ENCODE measurements around the gene LYVE1.

LYVE1 gene

DNA sequence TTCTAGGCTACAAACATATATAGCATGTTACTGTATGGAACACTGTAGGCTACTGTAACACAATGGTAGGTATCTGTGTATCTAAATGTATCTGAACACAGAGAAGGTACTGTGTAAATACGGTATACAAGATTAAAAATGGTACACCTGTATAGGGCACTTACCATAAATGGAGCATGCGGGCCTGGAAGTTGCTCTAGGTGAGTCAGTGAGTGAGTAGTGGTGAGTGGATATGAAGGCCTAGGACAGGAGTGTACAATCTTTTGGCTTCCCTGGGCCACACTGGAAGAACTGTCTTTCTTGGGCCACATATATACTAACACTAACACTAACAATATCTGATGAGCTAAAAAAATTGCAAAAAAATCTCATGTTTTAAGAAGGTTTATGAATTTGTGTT is 48.8 kb downstream of the LYVE1 start:
- DNase-seq = no peak

DNA sequence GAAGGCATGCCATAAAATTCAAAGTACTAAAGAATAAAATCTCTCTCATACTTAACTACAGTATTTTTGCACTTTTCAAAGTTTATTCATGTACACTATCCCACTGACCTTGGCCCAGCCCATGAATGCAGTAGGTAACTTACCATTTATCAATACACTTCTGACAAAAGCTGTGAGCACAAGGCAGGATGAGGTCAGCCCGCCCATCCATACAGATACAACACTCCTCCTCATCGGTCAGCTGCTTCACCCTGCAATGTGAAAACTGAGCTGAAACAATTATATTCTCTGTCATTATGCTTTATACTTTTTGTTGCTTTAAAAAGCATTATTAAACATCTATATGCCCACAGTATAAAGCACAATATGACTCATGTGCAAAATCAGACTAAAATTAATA is 49.6 kb downstream of the LYVE1 start:
- no peak for DNase-seq

DNA sequence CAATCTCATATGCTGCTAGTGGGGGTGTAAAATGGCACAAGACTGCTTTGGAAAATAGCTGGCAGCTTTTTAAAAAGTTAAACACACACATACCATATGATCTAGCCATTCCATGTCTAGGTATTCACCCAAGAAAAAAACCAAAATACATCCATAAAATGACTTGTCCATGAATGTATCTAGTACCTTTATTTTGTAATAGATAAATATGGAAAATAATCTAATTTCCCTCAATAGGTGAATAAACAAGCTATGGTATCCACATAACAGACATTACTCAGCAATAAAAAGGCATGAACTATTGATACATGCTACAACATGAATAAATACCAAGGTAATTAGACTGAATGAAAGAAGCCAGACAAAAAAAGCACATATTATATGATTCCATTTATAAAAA is 50.3 kb downstream of the LYVE1 start:
- no peak for DNase-seq

DNA sequence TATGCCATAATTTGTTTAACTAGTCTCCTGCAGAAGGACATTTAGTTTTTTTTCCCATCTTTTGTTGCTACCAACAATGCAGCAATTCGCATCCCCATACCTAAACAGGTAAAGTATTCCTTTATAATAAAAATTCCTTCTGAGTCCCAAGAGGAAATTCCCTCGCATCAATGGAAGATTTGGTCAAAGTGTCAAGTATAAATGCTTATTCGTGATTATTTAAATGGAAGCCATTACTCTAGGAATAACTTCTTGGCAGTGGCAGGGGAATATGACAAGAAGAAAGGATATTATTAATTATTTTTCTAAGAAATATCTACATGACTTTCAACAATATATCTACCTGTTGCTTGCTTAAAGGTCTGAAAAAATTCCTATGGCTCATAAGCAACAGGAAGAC is 53.0 kb downstream of the LYVE1 start:
- DNase-seq = no peak

DNA sequence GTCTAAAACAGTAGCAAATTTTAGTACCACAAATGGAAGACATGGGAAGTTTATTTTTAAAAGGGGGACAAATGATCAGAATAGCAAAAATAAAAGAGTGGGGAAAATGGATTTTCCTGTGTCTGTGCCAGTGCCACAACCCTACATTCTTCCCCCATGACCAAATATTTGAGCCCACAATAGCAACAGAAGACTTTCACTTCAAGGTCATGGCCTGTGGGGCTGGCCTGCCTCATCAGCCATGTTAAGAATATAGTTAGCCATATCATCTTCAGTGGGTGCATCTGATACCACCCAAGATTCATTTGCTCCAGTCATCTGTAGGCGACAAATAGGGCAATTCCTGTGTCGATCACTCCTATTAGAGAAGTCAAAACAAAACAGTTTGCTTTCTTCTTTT is 53.8 kb downstream of the LYVE1 start:
- DNase-seq = no peak

DNA sequence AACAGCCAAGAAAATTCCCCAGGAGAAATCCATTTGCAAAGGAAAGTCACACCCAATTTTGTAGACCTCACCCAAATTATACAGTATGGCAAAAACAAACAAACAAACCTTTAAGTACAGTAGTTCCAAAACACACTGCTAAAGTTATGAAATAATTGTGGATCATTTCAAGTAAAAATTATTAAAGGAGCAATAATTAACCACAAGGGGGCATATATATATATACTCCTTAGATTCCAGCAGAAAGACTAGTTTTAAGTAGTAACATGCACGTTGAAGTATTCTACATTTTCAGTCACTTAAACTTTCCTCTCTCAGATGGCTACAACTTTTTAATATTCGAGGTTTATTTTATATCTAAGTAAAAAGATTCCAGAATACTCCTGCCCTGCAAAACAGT is 54.3 kb downstream of the LYVE1 start:
- no peak for DNase-seq

DNA sequence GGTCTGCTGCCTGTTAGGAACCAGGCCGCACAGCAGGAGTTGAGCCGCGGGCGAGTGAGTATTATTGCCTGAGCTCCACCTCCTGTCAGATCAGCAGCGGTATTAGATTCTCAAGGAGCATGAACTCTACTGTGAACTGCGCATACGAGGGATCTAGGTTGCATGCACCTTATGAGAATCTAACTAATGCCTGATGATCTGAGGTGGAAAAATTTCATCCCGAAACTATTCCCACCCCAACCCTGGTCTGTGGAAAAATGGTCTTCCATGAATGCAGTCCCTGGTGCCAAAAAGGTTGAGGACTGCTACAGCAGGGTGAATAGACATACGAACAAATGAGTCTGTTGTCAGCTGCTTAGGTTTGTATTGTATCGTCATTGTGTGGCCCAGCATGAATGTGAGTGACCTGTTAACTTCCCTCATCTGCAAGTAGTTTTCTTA is 57.3 kb downstream of the LYVE1 start:
- DNase-seq = peak; percentile 81
